Measurements from ENCODE around the gene DOCK8. TPM values are rescaled to one million over a fixed set of nuclear protein-coding genes. Genes with fewer than 3 reads are reported as not detected.

Gene DOCK8
- total and polyA plus RNA-seq, 2 of the 13 experiments (the other 11 are each of a cell fraction or from before 2014, with no cell fraction given) = 0.28 to 0.38 TPM

- Histone ChIP-seq H3K27ac (ENCODE audit: extremely low read length, insufficient read depth, low read length) (no peak overlapping the region), H3K36me3 (replicated peaks in 1 of 2; ENCODE audit: control insufficient read depth in 1 of 2, insufficient read depth in 2 of 2, low read length in 2 of 2) (no peaks in the 10 kb centered on the region), H4K20me1 (ENCODE audit: insufficient read depth, low read length) (no peaks in the 10 kb centered on the region), H3K27me3 (ENCODE audit: control insufficient read depth in 1 of 2, insufficient read depth in 2 of 2, low read length in 2 of 2) (no peaks in the 10 kb centered on the region), H3K9ac (ENCODE audit: insufficient read depth, low read depth, low read length) (no peak overlapping the region), H2AFZ (ENCODE audit: low read length) (no peak overlapping the region), H3K79me2 (ENCODE audit: insufficient read depth, low read length) (no peaks in the 10 kb centered on the region), H3K4me1 (ENCODE audit: insufficient read depth, low read length) (no peaks in the 10 kb centered on the region), H3K4me2 (ENCODE audit: low read depth, low read length) (no peak overlapping the region), H3K9me3 (ENCODE audit: low read length) (no peaks in the 10 kb centered on the region), H3K4me3 (replicated peaks in 1 of 3; ENCODE audit: insufficient read depth in 1 of 3, low read depth in 2 of 3, low read length in 3 of 3) (no peak overlapping the region)
- ChIA-PET CTCF (ENCODE audit: low intra/inter-chr PET ratio, low total read pairs) (no interaction called here), POLR2A (no interaction called here)
- DNase-seq (ENCODE audit: low spot score) = no peak
- intact Hi-C loops (cut with micrococcal nuclease; ENCODE audit: unreplicated experiment) = no loop called here
- ATAC-seq = no peak
- FAIRE-seq = no peak
- in situ Hi-C loops (cut with HindIII; ENCODE audit: extremely low pct_ligation_motif_present, low pct_unique_long_range_greater_than_20kb) = no loop called here
- 24% methylated on average over 5 of the region's 7 CpGs for WGBS (ENCODE audit: low lambda C conversion rate)
- BruUV-seq (replicated peaks) = no TSS peak
- no peak for TF ChIP-seq STAT6 (CRISPR knock-in tag; IDR thresholded peaks at IDR 0.05; ENCODE audit: borderline replicate concordance)
- no peak for TF ChIP-seq REXO4 (CRISPR knock-in tag; IDR thresholded peaks at IDR 0.05; ENCODE audit: borderline replicate concordance)
- TF ChIP-seq KIAA2018 (CRISPR knock-in tag; IDR thresholded peaks at IDR 0.05; ENCODE audit: borderline replicate concordance) = no peak
- no peak for TF ChIP-seq RELA (CRISPR knock-in tag; IDR thresholded peaks at IDR 0.05)
- TF ChIP-seq ZNF747 (CRISPR knock-in tag; IDR thresholded peaks at IDR 0.05; ENCODE audit: borderline replicate concordance) = no peak
- no peak for TF ChIP-seq ZNF333 (CRISPR knock-in tag; IDR thresholded peaks at IDR 0.05; ENCODE audit: borderline replicate concordance)
- TF ChIP-seq ZNF563 (CRISPR knock-in tag; IDR thresholded peaks at IDR 0.05) = no peak
- TF ChIP-seq HNF4G (IDR thresholded peaks at IDR 0.05; ENCODE audit: borderline replicate concordance, low read depth, low read length) = no peak
- no peak for TF ChIP-seq HNF4G (CRISPR knock-in tag; IDR thresholded peaks at IDR 0.05; ENCODE audit: borderline replicate concordance, low read depth)
- no peak for TF ChIP-seq SMYD3 (CRISPR knock-in tag; IDR thresholded peaks at IDR 0.05)
These were observed 50.7 kb downstream of the DOCK8 start for GRCh38 chr9:265209-265870.
